HepG2 (cell line): ENCODE data around the gene NOP9. TPM values are rescaled to one million over a fixed set of nuclear protein-coding genes. Genes with fewer than 3 reads are reported as not detected.

Source experiments
- ARNT2 ChIP-seq: sonication (generic); formaldehyde crosslinking; IDR thresholded peaks from 2 replicates; pipeline ENCODE4 v1.8.0; 2022; ENCODE audit warnings: mild to moderate bottlenecking, low read depth, missing genetic modification reagents, moderate library complexity
- FUBP1 ChIP-seq: sonication (generic); formaldehyde crosslinking; IDR thresholded peaks from 2 replicates; pipeline ENCODE4 v1.5.1; 2020; ENCODE audit warnings: missing genetic modification reagents, mild to moderate bottlenecking, borderline replicate concordance
- GABPB1 ChIP-seq: IDR thresholded peaks from 2 replicates; pipeline ENCODE4 v1.6.1; 2016; ENCODE audit warnings: mild to moderate bottlenecking, missing genetic modification reagents, moderate library complexity, missing compliant biosample characterization
- HDAC1 ChIP-seq: sonication (generic); formaldehyde crosslinking; IDR thresholded peaks from 2 replicates; pipeline ENCODE4 v1.5.1; 2020; ENCODE audit warnings: mild to moderate bottlenecking, missing genetic modification reagents
- HNF1A ChIP-seq, 2 experiments: sonication (generic) in 1 of 2; formaldehyde crosslinking in 1 of 2; IDR thresholded peaks; 2 replicates each; pipeline versions ENCODE4 v1.4.0 to v1.6.1; 2016 to 2020; ENCODE audit warnings: borderline replicate concordance in 1 of 2, low read depth in 1 of 2, mild to moderate bottlenecking in 1 of 2, missing genetic modification reagents in 1 of 2
- MAF1 ChIP-seq: sonication (generic); formaldehyde crosslinking; IDR thresholded peaks from 2 replicates; pipeline ENCODE4 v1.5.0; 2020; ENCODE audit warnings: missing genetic modification reagents, borderline replicate concordance
- NR2F1 ChIP-seq, 2 experiments: fragments of 450-650 bp in 1 of 2; formaldehyde crosslinking in 1 of 2; IDR thresholded peaks; 2 replicates each; pipeline versions ENCODE4 v1.5.0 to v1.6.1; 2016 to 2020; ENCODE audit warnings: mild to moderate bottlenecking in 1 of 2, missing compliant biosample characterization in 1 of 2, missing genetic modification reagents in 1 of 2, moderate library complexity in 1 of 2
- SNAPC5 ChIP-seq: sonication (generic); formaldehyde crosslinking; IDR thresholded peaks from 2 replicates; pipeline ENCODE4 v1.8.1; 2023; ENCODE audit warnings: mild to moderate bottlenecking, missing genetic modification reagents, borderline replicate concordance
- ZNF318 ChIP-seq: sonication (generic); formaldehyde crosslinking; IDR thresholded peaks from 2 replicates; pipeline ENCODE4 v1.4.0; 2020; ENCODE audit warnings: mild to moderate bottlenecking, missing genetic modification reagents
- polyA plus RNA-seq, 8 experiments: library from polyadenylated mRNA; depleted of rRNA in 3 of 8; stranded (reverse) in 7 of 8; unstranded in 1 of 8; fragments of >200 nt; fragmentation: Illumina TruSeq in 4 of 8; extraction: Trizol in 4 of 8; gene quantifications; 2 replicates each; pipeline versions ENCODE4 v1.2.1 to v1.2.3, GENCODE V29; 2011 to 2016; ENCODE audit warnings: low read depth in 4 of 8, missing spikeins in 1 of 8, mixed read lengths in 1 of 8; ENCODE audit not compliant: insufficient read depth in 1 of 8
- total RNA-seq, 5 experiments: library from RNA; depleted of rRNA; stranded (reverse); fragments of >200 nt; fragmentation: Illumina TruSeq; extraction: Trizol; gene quantifications; 2 replicates each; pipeline ENCODE4 v1.2.3, GENCODE V29; 2016; ENCODE audit warnings: low read depth in 1 of 5

NOP9 gene
- total and polyA plus RNA-seq, 2 of the 13 experiments (the other 11 are each of a cell fraction or from before 2014, with no cell fraction given), result 24.5 to 61.6 TPM

GRCh38 chr14:24297190-24297964 is 2.3 kb upstream of the NOP9 start (continued):
- TF ChIP-seq SNAPC5 (CRISPR knock-in tag) (0 out of 2 replicates have a peak, but pooled peaks have one; percentile 25), HNF1A (IDR thresholded peaks at IDR 0.05; ENCODE audit: low read depth) (no peak), HNF1A (CRISPR knock-in tag; IDR thresholded peaks at IDR 0.05; ENCODE audit: borderline replicate concordance) (no peak), HDAC1 (CRISPR knock-in tag) (peak; percentile 43), MAF1 (CRISPR knock-in tag) (no peak), FUBP1 (peak; percentile 73; the same call in 1 of the 2 replicates), GABPB1 (0 out of 2 replicates have a peak, but pooled peaks have one; percentile 2), NR2F1 (CRISPR knock-in tag; IDR thresholded peaks at IDR 0.05) (0 out of 4 replicates have a peak, but pooled peaks of 1 of the 2 experiments have one; percentile 4), ARNT2 (CRISPR knock-in tag) (0 out of 2 replicates have a peak, but pooled peaks have one; percentile 46), ZNF318 (CRISPR knock-in tag) (0 out of 2 replicates have a peak, but pooled peaks have one; percentile 23)
